Measurements from ENCODE around the gene SIRPG. TPM values are rescaled to one million over a fixed set of nuclear protein-coding genes. Genes with fewer than 3 reads are reported as not detected.

Gene SIRPG
- total RNA-seq, 4 donors from 2014 or later: not detected

- no peak for TF ChIP-seq CTCF (IDR thresholded peaks at IDR 0.05; ENCODE audit: low read depth)
Measured at GRCh38 chr20:1660246-1660645, 2.7 kb upstream of the SIRPG start.

- no peak for TF ChIP-seq CTCF (IDR thresholded peaks at IDR 0.05; ENCODE audit: low read depth)
Measured at GRCh38 chr20:1656844-1657243, 735 bp downstream of the SIRPG start.

GRCh38 chr20:1654996-1655395, 2.6 kb downstream of the SIRPG start:
- no peak for TF ChIP-seq CTCF (IDR thresholded peaks at IDR 0.05; ENCODE audit: low read depth)

- TF ChIP-seq CTCF (IDR thresholded peaks at IDR 0.05; ENCODE audit: low read depth): no peak
Measured at GRCh38 chr20:1652960-1653359, 4.6 kb downstream of the SIRPG start.

- TF ChIP-seq CTCF (IDR thresholded peaks at IDR 0.05; ENCODE audit: low read depth): no peak
Measured at GRCh38 chr20:1652104-1652503, 5.5 kb downstream of the SIRPG start.

GRCh38 chr20:1651268-1652058, 6.1 kb downstream of the SIRPG start:
- TF ChIP-seq CTCF (IDR thresholded peaks at IDR 0.05; ENCODE audit: low read depth): no peak

- no peak for TF ChIP-seq CTCF (IDR thresholded peaks at IDR 0.05; ENCODE audit: low read depth)
Measured at GRCh38 chr20:1648101-1648500, 9.5 kb downstream of the SIRPG start.

Data from subcutaneous adipose tissue (tissue), 4 donors.